ENCODE measurements around the gene COL13A1. TPM values are rescaled to one million over a fixed set of nuclear protein-coding genes. Genes with fewer than 3 reads are reported as not detected.

COL13A1 gene
- polyA plus RNA-seq, 1 of the 3 experiments (the other 2 are of a cell fraction): 26.7 TPM

- Histone ChIP-seq H3K9ac (no peak overlapping the region), H4K20me1 (ENCODE audit: insufficient read depth) (no peaks in the 10 kb centered on the region), H3K36me3 (replicated peaks in 1 of 2; ENCODE audit: control insufficient read depth in 1 of 2, insufficient read depth in 2 of 2, low read length in 1 of 2) (no peaks in the 10 kb centered on the region), H3F3A (replicated peaks; ENCODE audit: insufficient read depth) (no peaks in the 10 kb centered on the region), H3K4me2 (no peak overlapping the region), H3K27me3 (ENCODE audit: insufficient read depth) (no peaks in the 10 kb centered on the region), H3K4me1 (ENCODE audit: control insufficient read depth in 1 of 2, insufficient read depth in 2 of 2, low read depth in 1 of 2, low read length in 1 of 2) (peaks cover 0 to 4% of the 10 kb centered on the region in 2 experiments; a peak in 1 of 4 replicates), H2AFZ (ENCODE audit: low read depth) (no peak overlapping the region), H3K9me3 (no peaks in the 10 kb centered on the region), H3K27ac (ENCODE audit: low read depth in 2 of 2, low read length in 1 of 2) (no peak overlapping the region), H3K4me3 (ENCODE audit: low read depth in 2 of 2, low read length in 1 of 2) (no peak overlapping the region), H3K79me2 (ENCODE audit: insufficient read depth) (no peaks in the 10 kb centered on the region), H3K9me2 (no peaks in the 10 kb centered on the region)
- WGBS (ENCODE audit: low lambda C conversion rate): 67% methylated on average over 3 of the region's 7 CpGs
- CTCF ChIA-PET: interaction anchor here (0.8 to 3.1 kb wide), 3 partner anchors 12 to 113 kb away, joined by 4 to 14 read pairs (median 4); no protein-coding TSS in a partner anchor
- no peak for TF ChIP-seq YY1 (IDR thresholded peaks at IDR 0.05; ENCODE audit: low read depth)
- TF ChIP-seq RAD21 (IDR thresholded peaks at IDR 0.05; ENCODE audit: low read length): no peak
- TF ChIP-seq SIN3A (IDR thresholded peaks at IDR 0.05; ENCODE audit: borderline replicate concordance, low read depth, low read length): no peak
- POLR2A ChIA-PET: no interaction called here
- DNase-seq: no peak
Observed at GRCh38 chr10:69902835-69903535, 101.3 kb downstream of the COL13A1 start.

GRCh38 chr10:69904533-69904932 is 102.8 kb downstream of the COL13A1 start:
- no peak for TF ChIP-seq RAD21 (IDR thresholded peaks at IDR 0.05; ENCODE audit: low read length)
- no peak for TF ChIP-seq MXI1 (IDR thresholded peaks at IDR 0.05; ENCODE audit: low read depth, low read length)
- no peak for TF ChIP-seq IRF3 (IDR thresholded peaks at IDR 0.05; ENCODE audit: low read depth, low read length)
- no peak for TF ChIP-seq EZH2phosphoT487 (IDR thresholded peaks at IDR 0.05; ENCODE audit: borderline replicate concordance, low read depth)
- no peak for TF ChIP-seq TAF1 (IDR thresholded peaks at IDR 0.05; ENCODE audit: borderline replicate concordance, low read depth, low read length)
- TF ChIP-seq ELF1 (IDR thresholded peaks at IDR 0.05): no peak
- no peak for TF ChIP-seq PBX3 (IDR thresholded peaks at IDR 0.05)
- Histone ChIP-seq H3K4me3 (ENCODE audit: low read depth in 2 of 2, low read length in 1 of 2) (no peak overlapping the region), H3F3A (replicated peaks; ENCODE audit: insufficient read depth) (no peaks in the 10 kb centered on the region), H2AFZ (ENCODE audit: low read depth) (no peak overlapping the region), H3K9me3 (no peaks in the 10 kb centered on the region), H4K20me1 (ENCODE audit: insufficient read depth) (no peaks in the 10 kb centered on the region), H3K27ac (ENCODE audit: low read depth in 2 of 2, low read length in 1 of 2) (no peak overlapping the region), H3K9me2 (no peaks in the 10 kb centered on the region), H3K27me3 (ENCODE audit: insufficient read depth) (no peaks in the 10 kb centered on the region), H3K4me1 (ENCODE audit: control insufficient read depth in 1 of 2, insufficient read depth in 2 of 2, low read depth in 1 of 2, low read length in 1 of 2) (peaks cover 0 to 7% of the 10 kb centered on the region in 2 experiments; a peak in 1 of 4 replicates), H3K79me2 (ENCODE audit: insufficient read depth) (no peaks in the 10 kb centered on the region), H3K9ac (no peak overlapping the region), H3K4me2 (no peak overlapping the region), H3K36me3 (replicated peaks in 1 of 2; ENCODE audit: control insufficient read depth in 1 of 2, insufficient read depth in 2 of 2, low read length in 1 of 2) (no peaks in the 10 kb centered on the region)
- POLR2A ChIA-PET: no interaction called here
- DNase-seq: no peak
- CTCF ChIA-PET: interaction anchor here (0.8 to 3.1 kb wide), 3 partner anchors 10 to 54 kb away, joined by 3 to 14 read pairs (median 3); no protein-coding TSS in a partner anchor
- WGBS (ENCODE audit: low lambda C conversion rate): 88% methylated on average over 5 of the region's 5 CpGs

Data from SK-N-SH (cell line).